Activated T-cell treated with anti-CD3 and anti-CD28 coated beads, Interleukin-2, amount 50 U/mL, for 72 hours (primary cell): ENCODE results near the gene AKAP11. TPM values are rescaled to one million over a fixed set of nuclear protein-coding genes. Genes with fewer than 3 reads are reported as not detected.

Experiments used
- ATAC-seq, 2 donors: fragments of 150-1000 bp; cut with Tn5 transposase; replicated peaks in 1 of 2; 2 replicates each; pipeline ENCODE4 v1.10.0; 2021; ENCODE audit warnings: moderate library complexity in 2 of 2, mild to moderate bottlenecking in 1 of 2
- DNase-seq, 2 donors: peaks; one replicate each; pipeline ENCODE4 v3.0.0; 2021 to 2022; ENCODE audit warnings: mixed read lengths in 1 of 2
- H3K27ac Mint-ChIP-seq: one replicate; pipeline ENCODE4 v1.8.0; 2022; ENCODE audit warnings: mild to moderate bottlenecking, moderate library complexity, mixed read lengths
- H3K27me3 Mint-ChIP-seq: one replicate; pipeline ENCODE4 v1.8.0; 2022; ENCODE audit warnings: low read depth, mixed read lengths
- H3K36me3 Mint-ChIP-seq, 2 donors: one replicate each; pipeline ENCODE4 v1.8.0; 2022; ENCODE audit warnings: mixed read lengths in 2 of 2, mild to moderate bottlenecking in 1 of 2; ENCODE audit not compliant: insufficient read depth in 2 of 2
- H3K4me1 Mint-ChIP-seq: one replicate; pipeline ENCODE4 v1.8.0; 2022; ENCODE audit warnings: low read depth, mixed read lengths
- H3K4me3 Mint-ChIP-seq, 2 donors: one replicate each; pipeline ENCODE4 v1.8.0; 2022; ENCODE audit warnings: mild to moderate bottlenecking in 2 of 2, mixed read lengths in 2 of 2, moderate library complexity in 2 of 2
- H3K9me3 Mint-ChIP-seq, 2 donors: one replicate each; pipeline ENCODE4 v1.8.0; 2022; ENCODE audit warnings: mixed read lengths in 2 of 2
- total RNA-seq, 2 donors: library from RNA; stranded (reverse); gene quantifications; one replicate each; pipeline ENCODE4 v1.2.3, GENCODE V29; 2022

The AKAP11 gene
- total RNA-seq, 2 donors from 2014 or later, result 30.0 to 32.5 TPM

- H3K27me3 Mint-ChIP-seq, result no peaks in the 10 kb centered on the region
- ATAC-seq, result no peak
- H3K36me3 Mint-ChIP-seq, result peaks cover 2 to 6% of the 10 kb centered on the region in 2 donors
Observed at GRCh38 chr13:42322806-42323205, 50.9 kb downstream of the AKAP11 start.

GRCh38 chr13:42324704-42325103 lies 52.8 kb downstream of the AKAP11 start:
- Mint-ChIP-seq H3K27ac (no peak overlapping the region), H3K36me3 (peaks cover 2 to 3% of the 10 kb centered on the region in 2 donors), H3K27me3 (no peaks in the 10 kb centered on the region), H3K4me3 (no peak overlapping the region), H3K9me3 (peaks cover under 1 to 1% of the 10 kb centered on the region in 2 donors), H3K4me1 (peaks cover 25% of the 10 kb centered on the region)
- ATAC-seq (no peak), DNase-seq (no peak)

More at GRCh38 chr13:42322806-42323205, 50.9 kb downstream of the AKAP11 start:
- Mint-ChIP-seq H3K9me3 (no peaks in the 10 kb centered on the region), H3K4me1 (peaks cover 25% of the 10 kb centered on the region), H3K27ac (no peak overlapping the region), H3K4me3 (no peak overlapping the region)
- no peak for DNase-seq

- Mint-ChIP-seq H3K4me3 (no peak overlapping the region), H3K36me3 (no peaks in the 10 kb centered on the region)
Observed at GRCh38 chr13:42327725-42328124, 55.8 kb downstream of the AKAP11 start.

GRCh38 chr13:42328672-42329071 lies 56.7 kb downstream of the AKAP11 start:
- Mint-ChIP-seq H3K27me3 (no peaks in the 10 kb centered on the region), H3K4me1 (peaks cover 24% of the 10 kb centered on the region), H3K36me3 (no peaks in the 10 kb centered on the region), H3K9me3 (peaks cover 1 to 4% of the 10 kb centered on the region in 2 donors), H3K4me3 (peak overlapping the region; percentile 46 to 51), H3K27ac (peak overlapping the region; percentile 84)
- peak; percentile 66 to 80 for ATAC-seq
- no peak for DNase-seq

More at GRCh38 chr13:42327725-42328124, 55.8 kb downstream of the AKAP11 start:
- Mint-ChIP-seq H3K27ac (no peak overlapping the region), H3K9me3 (peaks cover 1 to 4% of the 10 kb centered on the region in 2 donors), H3K4me1 (peaks cover 24% of the 10 kb centered on the region), H3K27me3 (no peaks in the 10 kb centered on the region)
- ATAC-seq (no peak), DNase-seq (no peak)

GRCh38 chr13:42329239-42329638 lies 57.3 kb downstream of the AKAP11 start:
- Mint-ChIP-seq H3K4me3 (peak overlapping the region; percentile 11 to 51), H3K9me3 (peaks cover 1 to 4% of the 10 kb centered on the region in 2 donors), H3K36me3 (no peaks in the 10 kb centered on the region), H3K27ac (peak overlapping the region; percentile 84), H3K4me1 (peaks cover 28% of the 10 kb centered on the region), H3K27me3 (no peaks in the 10 kb centered on the region)
- no peak for DNase-seq
- ATAC-seq, result no peak

- no peak for DNase-seq
- Mint-ChIP-seq H3K4me3 (no peak overlapping the region), H3K4me1 (peaks cover 34% of the 10 kb centered on the region), H3K27ac (no peak overlapping the region), H3K27me3 (no peaks in the 10 kb centered on the region), H3K9me3 (peaks cover 1 to 4% of the 10 kb centered on the region in 2 donors), H3K36me3 (no peaks in the 10 kb centered on the region)
- no peak for ATAC-seq
Observed at GRCh38 chr13:42331009-42331408, 59.1 kb downstream of the AKAP11 start.

DNA sequence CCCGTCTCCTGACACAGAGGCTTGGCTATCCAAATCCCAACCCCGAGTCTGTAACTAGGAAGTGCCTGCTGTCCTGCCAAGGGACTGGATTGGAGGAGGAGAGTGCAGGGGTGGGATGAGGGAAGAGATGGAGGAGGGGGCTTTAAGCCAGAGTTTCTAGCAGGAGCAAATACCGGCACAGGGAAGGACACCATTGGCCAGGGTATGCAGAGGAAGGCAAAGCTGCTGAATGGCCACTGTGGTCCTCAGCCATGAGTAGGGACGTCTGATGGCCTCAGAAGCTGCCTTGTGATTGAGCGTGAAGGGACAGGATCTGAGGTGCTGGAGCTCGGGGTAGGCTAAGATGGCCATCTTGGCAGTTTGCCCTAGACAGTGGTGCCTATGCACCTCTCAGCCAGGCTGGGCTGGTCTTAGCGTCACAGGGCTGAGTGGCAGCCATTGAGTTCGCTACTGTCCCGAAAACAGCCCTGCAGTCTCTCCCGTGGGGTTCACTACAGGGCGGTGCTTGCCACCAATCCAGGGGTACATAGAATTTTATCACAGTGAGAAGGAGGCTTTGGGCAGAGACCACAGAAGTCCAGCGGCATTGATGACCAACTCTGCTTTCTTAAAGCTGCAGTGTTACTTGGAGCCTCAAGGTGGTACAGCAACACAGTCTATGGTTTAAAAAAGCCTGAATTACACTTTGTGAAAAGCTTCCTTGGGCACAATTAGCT lies 61.8 kb downstream of the AKAP11 start:
- no peaks in the 10 kb centered on the region for H3K36me3 Mint-ChIP-seq

DNA sequence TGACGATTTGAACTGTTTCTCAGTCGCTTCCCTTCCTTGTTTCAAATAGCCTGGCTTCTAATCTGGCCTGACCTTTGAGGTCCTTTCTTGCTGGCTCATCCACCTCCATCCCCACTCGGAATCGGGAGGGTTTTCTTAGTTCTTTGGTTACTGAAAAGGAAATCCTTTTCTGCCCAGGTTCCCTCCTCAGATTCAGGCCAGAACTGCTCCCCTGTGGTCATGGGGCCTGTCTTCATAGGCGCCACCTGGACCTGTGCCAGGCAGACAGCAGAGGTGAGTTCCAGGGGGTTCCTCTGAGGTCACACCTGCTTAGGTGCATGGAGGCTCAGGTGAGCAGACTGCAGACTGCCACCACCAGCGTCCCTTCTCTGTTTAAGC lies 62.4 kb downstream of the AKAP11 start:
- peak; percentile 18 to 49 for ATAC-seq
- H3K4me1 Mint-ChIP-seq, result peaks cover 40% of the 10 kb centered on the region
- peak in 1 of 2 donors; percentile 19 for DNase-seq
- H3K36me3 Mint-ChIP-seq, result no peaks in the 10 kb centered on the region
- H3K9me3 Mint-ChIP-seq, result peaks cover 1 to 4% of the 10 kb centered on the region in 2 donors
- no peaks in the 10 kb centered on the region for H3K27me3 Mint-ChIP-seq
- H3K27ac Mint-ChIP-seq, result peak overlapping the region; percentile 87
- H3K4me3 Mint-ChIP-seq, result peak overlapping the region in 1 of 2 donors; percentile 21

More for the DNA sequence above, 61.8 kb downstream of the AKAP11 start:
- H3K27me3 Mint-ChIP-seq, result no peaks in the 10 kb centered on the region
- ATAC-seq, result peak; percentile 85 to 86
- DNase-seq, result no peak
- H3K27ac Mint-ChIP-seq, result peak overlapping the region; percentile 87
- H3K9me3 Mint-ChIP-seq, result peaks cover 1 to 4% of the 10 kb centered on the region in 2 donors
- H3K4me1 Mint-ChIP-seq, result peaks cover 43% of the 10 kb centered on the region
- peak overlapping the region in 1 of 2 donors; percentile 21 for H3K4me3 Mint-ChIP-seq

- Mint-ChIP-seq H3K4me1 (peaks cover 32% of the 10 kb centered on the region), H3K4me3 (no peak overlapping the region), H3K9me3 (no peaks in the 10 kb centered on the region), H3K27ac (no peak overlapping the region), H3K36me3 (no peaks in the 10 kb centered on the region), H3K27me3 (no peaks in the 10 kb centered on the region)
- DNase-seq (no peak), ATAC-seq (no peak)
Observed at GRCh38 chr13:42337808-42338600, 66.1 kb downstream of the AKAP11 start.

- Mint-ChIP-seq H3K27me3 (no peaks in the 10 kb centered on the region), H3K4me1 (peaks cover 53% of the 10 kb centered on the region), H3K36me3 (no peaks in the 10 kb centered on the region), H3K27ac (no peak overlapping the region), H3K4me3 (no peak overlapping the region), H3K9me3 (no peaks in the 10 kb centered on the region)
- DNase-seq (no peak), ATAC-seq (no peak)
Observed at GRCh38 chr13:42345367-42345766, 73.4 kb downstream of the AKAP11 start.

DNA sequence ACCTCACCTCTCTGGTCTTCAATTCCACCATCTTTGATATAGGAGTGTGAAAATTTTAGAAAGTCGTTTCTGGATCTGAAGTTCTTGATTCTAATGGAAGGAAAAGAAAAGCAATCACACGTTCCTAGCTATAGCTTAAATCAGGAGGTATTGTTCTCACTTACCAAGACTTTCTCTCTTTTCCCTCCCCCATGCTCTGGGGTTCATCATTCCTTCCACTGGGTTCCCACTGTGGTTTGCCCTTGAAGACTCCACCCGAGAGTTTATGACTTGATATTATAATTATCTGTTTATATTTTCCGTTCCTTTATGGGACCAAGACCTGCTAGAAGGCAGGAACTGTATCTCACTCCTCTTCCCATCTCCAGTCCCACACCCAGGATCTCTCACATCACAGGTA lies 76.6 kb downstream of the AKAP11 start:
- peaks cover 60% of the 10 kb centered on the region for H3K4me1 Mint-ChIP-seq
- H3K9me3 Mint-ChIP-seq, result no peaks in the 10 kb centered on the region
- H3K4me3 Mint-ChIP-seq, result no peak overlapping the region
- no peaks in the 10 kb centered on the region for H3K27me3 Mint-ChIP-seq
- no peaks in the 10 kb centered on the region for H3K36me3 Mint-ChIP-seq
- DNase-seq (no peak), ATAC-seq (no peak)
- no peak overlapping the region for H3K27ac Mint-ChIP-seq

DNA sequence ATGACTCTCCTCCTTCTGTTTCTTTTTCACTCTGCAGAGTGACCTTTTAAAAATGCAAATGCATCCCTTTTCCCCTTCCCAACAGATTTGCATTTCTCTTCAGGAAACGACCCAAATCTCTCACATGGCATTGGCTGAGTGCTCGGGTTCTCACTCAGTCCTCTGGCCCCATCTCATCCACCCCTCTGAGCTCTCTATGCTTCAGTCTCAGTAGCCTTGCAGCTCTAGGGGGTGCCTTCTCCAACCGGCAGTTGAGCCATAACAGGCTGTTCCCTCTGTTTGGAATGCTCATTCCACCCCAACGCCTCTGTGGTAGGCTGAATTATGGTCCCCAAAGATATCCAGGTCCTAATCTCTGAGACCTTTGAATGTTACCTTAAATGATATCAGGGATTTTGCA lies 78.2 kb downstream of the AKAP11 start:
- ATAC-seq (no peak), DNase-seq (no peak)
- Mint-ChIP-seq H3K4me1 (peaks cover 65% of the 10 kb centered on the region), H3K27ac (no peak overlapping the region), H3K4me3 (no peak overlapping the region), H3K36me3 (peaks cover 0 to 4% of the 10 kb centered on the region in 2 donors), H3K9me3 (no peaks in the 10 kb centered on the region), H3K27me3 (no peaks in the 10 kb centered on the region)
